GM04504 (cell line): ENCODE measurements around the gene RBBP8NL.

Experiments
- DNase-seq: peaks from one replicate; pipeline ENCODE4 v3.0.0-alpha.2; 2012; ENCODE audit warnings: low read depth

RBBP8NL gene, protein sequence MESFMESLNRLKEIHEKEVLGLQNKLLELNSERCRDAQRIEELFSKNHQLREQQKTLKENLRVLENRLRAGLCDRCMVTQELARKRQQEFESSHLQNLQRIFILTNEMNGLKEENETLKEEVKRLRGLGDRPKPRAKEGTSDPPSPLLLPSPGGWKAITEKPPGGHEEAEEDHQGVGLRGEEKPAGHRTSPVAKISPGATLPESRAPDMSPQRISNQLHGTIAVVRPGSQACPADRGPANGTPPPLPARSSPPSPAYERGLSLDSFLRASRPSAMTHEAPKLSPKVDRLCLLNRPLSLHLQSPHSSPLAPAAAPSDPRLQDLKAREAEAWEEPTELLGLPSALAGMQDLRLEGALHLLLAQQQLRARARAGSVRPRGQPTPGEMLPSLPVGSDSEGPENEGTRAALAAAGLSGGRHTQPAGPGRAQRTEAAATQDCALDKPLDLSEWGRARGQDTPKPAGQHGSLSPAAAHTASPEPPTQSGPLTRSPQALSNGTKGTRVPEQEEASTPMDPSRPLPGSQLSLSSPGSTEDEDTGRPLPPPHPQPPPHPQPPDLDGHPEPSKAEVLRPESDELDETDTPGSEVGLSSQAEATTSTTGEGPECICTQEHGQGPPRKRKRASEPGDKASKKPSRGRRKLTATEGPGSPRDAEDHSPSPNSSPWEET

GRCh38 chr20:62427172-62428001, at the start of gene RBBP8NL:
RBBP8NL (minus strand) TSS chr20:62427539; CDS start chr20:62419647, 7,892 bp downstream.
- no peak for DNase-seq

- DNase-seq, result no peak
These were observed 48.9 kb upstream of the RBBP8NL start for GRCh38 chr20:62476056-62476838.

- DNase-seq, result no peak
These were observed 48.4 kb upstream of the RBBP8NL start, which contains the start of gene GATA5 for GRCh38 chr20:62475772-62476055. GATA5 (minus strand) TSS chr20:62475995; CDS start chr20:62475521, 474 bp downstream.

GRCh38 chr20:62475027-62475771, 47.9 kb upstream of the RBBP8NL start:
- DNase-seq, result no peak

DNA sequence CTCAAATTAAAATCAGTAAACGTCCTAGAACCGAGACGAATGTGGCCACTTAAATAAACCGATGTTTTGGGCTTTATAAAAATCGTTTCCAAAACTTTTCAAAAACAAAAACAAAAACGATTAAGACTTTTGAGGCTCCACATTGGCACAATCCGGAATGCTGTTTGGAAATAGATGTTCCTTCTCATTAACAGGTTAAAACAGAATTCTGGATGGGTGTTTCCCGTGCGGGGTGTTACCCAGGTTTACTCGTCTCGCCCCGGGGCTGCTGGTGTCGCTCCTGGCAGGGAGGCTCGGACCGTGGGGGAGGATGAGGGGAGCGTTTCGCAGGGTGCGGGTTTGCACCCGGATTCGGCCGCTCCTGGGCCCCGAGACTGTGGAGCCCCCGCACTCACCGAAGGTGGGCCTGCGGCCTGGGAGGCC, 47.3 kb upstream of the RBBP8NL start:
- DNase-seq, result no peak

DNA sequence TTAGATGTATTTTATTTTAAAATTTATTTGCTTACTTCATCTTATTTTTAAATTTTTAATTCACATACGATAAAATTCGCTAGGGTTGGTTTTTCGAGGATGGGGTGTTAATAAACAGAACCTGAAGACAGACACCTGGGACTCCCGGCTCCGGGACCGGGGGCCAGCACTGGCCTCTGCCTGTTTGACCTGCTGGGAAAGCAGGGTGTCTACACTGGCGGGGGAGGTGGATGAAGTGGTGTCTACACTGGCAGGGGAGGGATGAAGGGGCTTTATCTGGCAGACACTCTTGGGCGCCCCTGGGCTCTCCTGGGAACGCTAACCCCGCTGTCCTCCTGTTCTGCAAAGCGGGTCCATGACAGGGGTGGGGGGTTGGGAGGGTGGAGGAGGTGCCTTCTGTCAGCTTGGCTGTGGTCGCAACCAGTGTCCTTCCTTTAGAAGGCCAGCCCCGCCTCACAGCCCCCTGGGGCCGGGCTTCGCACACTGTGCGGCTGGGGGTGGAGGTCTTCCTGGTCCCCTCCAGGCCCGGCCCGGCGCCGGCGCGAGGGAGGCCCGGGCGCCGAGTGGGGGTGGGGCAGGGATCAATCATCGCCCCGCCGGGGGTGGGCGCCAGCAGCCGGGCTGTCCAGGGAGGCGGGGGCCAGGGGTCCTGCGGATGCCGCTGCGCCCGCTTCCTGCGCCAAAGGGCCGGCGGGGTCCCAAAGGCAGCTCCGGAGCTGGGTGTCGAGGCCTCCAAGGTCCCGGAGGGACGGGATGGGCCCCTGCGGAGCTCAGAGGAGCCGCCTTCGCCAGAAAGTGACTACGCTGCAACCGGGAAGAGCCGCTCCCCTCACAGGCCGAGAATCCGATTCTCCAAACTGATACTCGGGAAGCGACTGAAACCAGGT, 46.6 kb upstream of the RBBP8NL start:
- no peak for DNase-seq

DNA sequence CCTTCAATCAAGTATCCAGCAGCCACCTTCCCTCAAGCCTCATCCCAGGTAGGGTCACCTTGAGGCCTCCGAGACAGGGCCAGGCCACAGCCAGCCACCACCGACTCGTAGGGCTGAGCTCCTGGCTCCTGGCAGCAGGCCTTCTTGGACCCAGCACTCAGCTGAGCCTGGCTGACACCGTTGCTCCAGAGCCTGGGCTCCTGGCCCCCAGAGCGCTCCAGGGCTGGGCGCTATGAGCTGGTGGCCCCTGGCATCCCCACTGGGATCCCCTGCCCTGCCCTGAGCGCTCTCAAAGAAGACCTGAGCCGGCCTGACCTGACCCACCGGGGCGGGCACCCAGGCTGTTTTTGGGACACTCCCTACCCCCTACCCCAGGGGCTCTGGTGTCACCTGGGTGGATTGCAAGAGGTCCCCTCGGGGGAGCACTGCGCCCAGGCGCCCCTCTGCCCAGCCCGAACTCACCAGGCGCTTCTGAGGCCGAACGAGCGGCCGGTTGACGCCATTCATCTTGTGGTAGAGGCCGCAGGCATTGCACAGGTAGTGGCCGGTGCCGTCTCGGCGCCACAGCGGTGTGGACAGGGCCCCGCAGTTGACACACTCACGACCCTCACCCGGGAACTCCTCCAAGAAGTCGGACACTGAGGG, 45.7 kb upstream of the RBBP8NL start:
- no peak for DNase-seq

DNA sequence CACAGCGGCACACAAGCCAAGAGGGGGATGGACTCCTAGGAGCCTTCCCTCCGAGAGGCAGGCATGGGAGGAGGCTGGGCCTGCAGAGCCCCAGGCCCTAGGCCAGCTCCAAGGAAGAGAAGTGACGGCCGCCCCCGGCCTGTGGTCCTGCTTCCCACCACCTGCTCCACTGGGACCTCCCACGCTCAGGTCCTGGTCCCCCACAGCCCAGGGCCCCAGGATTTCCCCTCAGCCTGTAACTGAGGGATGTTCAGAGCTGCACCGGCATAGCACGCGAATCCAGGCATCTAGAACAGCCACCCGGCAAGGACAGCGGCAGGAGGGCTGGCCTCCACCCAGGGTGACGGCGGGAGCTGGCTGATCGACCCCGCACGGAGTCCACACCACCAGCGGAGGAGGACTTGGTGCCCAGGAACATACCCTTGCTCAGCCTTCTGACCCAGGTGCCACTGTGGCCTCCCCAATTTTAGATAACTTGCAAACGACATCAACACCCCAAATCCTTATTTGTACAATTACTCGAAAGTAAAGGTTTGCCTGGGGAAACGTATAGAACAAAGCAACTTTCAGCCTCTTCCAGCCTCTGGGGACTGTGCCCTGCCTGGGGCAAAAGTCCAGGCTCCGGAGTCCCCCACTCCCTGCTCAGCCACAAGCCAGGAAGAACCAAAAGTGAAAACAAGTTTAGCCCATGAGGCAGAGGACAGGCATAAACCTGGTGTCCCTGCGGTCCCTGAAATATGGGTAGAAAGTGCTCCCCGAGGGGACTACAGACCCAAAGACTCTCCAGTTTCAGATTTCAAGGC, 45.0 kb upstream of the RBBP8NL start:
- DNase-seq, result no peak

GRCh38 chr20:62470459-62470858, 43.1 kb upstream of the RBBP8NL start:
- DNase-seq, result no peak

- DNase-seq, result no peak
These were observed 42.7 kb upstream of the RBBP8NL start for GRCh38 chr20:62470001-62470400.

GRCh38 chr20:62469352-62469751, 42.0 kb upstream of the RBBP8NL start:
- DNase-seq, result no peak

DNA sequence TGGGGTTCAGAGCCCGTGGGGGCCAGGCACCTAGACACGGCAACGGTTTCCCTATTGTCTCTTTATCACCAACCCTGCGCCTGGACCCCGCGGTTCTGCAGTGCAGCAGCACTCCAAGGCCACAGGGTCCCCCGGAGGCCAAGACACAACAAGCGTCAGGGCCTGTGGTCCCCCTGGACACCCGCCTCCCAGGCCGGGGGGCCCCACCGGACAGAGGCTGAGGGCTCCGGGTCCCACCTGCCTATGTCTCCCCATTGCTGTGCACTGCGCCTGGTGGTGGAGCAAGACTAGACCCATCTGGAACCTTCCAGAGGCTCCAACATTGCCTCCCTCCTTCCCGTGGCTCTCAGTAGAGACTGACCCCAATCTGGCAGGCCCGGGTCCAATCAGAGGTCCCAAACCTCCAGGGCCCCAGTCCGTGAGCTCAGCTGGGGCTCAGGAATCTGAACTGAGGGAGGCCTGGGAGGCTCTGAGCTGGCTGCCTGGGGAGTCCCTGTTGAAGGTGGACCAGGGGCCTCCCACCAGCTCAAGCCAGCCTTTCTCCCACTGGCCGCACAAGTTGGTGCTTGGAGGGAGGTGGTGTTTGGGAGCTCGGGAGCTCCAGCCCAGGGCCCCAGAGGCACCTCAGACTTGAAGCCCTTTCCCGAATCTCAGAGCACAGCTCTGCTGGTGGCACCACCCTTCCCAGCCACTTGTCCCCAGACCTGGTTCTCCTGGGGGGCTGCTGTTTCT, 39.6 kb upstream of the RBBP8NL start:
- no peak for DNase-seq

DNA sequence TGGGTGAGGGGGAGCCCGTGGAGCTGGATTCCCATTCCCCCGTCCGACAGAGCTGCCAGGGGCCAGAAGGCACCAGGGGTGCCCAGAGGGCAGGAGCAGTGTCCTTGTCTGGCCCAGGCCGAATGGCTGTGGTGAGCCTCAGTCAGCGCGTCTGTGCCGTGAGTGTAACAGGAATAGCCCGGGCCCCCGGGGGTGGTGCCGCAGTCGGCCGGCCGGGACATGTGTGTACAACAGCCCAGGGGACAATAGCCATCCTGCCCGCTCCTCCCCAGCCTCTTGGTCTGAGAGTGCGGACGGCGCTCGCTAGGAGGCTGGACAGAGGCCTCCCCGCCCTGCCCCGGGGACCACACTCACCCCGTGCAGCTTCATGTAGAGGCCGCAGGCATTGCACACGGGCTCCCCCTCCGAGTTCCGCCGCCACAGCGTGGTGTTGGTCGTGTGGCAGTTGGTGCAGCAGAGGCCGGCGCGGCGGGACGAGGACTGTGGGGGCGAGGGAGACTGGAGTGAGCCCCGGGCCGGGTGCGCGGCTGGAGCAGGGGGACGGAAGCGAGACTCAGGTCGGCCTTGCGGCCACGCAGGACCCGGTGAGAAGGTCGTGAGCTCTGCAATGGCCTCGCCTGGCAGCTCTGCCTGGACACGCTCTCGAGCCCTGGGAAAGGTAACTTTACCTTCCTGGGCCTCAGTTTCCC, 38.9 kb upstream of the RBBP8NL start:
- no peak for DNase-seq

DNA sequence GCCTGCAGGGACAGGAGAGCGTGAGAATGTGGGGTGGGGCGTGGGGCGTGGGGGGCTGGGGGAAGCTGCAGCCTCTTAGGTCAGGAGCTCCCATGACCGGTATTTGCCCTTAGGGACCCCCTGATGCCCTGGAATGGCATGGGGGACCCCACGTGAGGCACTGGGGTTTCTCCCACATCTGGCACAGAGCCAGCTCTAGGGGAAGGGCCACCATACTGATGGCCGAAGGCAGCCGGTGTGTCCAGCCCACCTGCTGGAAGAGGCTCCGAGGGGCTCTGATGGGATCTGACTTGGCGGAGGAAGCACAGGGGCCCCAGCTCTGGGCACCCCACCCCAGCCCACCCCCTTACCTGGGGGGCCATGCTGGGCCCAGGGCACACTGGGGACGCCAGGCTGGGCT, 37.7 kb upstream of the RBBP8NL start:
- no peak for DNase-seq

DNA sequence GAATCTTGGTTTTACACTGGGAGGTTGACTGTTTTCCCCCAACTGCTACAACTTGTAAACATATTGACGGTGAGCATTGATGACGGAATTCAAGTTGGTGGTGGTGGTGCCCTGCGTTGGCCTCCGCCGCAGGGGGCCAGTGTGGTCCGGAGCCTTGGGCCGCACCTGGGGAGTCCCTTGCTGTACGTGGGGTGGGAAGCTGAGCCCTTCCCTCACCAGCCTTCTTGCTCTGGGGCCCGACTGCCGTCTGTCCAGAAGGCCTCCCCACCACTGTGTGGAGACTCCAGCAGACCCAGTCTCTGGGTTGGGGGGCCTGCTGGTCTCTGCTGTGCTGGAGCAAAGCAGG, 37.1 kb upstream of the RBBP8NL start:
- no peak for DNase-seq

DNA sequence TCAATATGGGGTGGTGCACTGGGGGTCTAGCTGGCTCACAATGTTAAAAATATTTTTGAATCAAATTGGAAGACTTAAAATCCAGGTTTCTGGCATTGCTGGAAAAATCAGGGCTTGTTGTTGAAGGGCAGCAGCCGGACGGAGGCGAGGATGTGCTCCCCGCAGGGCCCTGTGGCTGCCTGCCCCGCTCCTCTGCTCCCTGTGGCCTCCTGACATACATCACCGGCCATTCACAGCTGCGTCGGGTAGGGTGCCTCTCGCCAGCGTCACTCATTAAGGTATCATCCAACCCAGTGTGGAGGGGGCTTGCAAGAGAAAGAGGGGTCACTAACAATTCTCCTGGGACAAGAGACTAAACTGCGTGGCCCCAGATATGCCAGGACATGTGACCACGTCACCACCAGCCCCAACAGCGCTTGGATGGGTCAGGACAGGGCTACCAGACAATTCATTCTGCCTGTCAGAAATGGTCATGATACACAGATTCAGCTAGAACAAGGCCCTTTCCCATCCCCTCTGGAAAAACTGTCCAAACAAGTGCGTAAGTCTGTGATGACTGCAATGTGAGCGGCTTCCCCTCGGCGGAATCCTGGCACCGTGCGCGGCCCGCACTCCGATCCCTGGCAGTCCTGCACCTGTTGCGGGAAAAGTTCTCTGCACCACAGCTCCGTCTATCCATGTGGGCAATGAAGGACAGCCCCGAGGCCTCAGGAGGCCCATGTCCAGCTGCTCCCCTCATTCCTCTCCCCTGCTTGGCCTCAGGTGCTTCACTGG, 36.5 kb upstream of the RBBP8NL start:
- no peak for DNase-seq
